Activated CD8-positive, alpha-beta memory T cell treated with anti-CD3 and anti-CD28 coated beads for 4 hours (primary cell): ENCODE results near the gene TTC19.
A peak's percentile ranks its signal among the peaks of the same experiment; 100 is the strongest.
"Not testable (repeated sequence)": the region's sequence is repeated elsewhere in the genome, so short reads cannot be mapped to it uniquely, and the experiment has no call there.

Experiments
- DNase-seq, 2 donors: peaks; one replicate each; pipeline ENCODE4 v3.0.0-alpha.2; 2020; ENCODE audit warnings: low read depth in 2 of 2

Gene TTC19

DNA sequence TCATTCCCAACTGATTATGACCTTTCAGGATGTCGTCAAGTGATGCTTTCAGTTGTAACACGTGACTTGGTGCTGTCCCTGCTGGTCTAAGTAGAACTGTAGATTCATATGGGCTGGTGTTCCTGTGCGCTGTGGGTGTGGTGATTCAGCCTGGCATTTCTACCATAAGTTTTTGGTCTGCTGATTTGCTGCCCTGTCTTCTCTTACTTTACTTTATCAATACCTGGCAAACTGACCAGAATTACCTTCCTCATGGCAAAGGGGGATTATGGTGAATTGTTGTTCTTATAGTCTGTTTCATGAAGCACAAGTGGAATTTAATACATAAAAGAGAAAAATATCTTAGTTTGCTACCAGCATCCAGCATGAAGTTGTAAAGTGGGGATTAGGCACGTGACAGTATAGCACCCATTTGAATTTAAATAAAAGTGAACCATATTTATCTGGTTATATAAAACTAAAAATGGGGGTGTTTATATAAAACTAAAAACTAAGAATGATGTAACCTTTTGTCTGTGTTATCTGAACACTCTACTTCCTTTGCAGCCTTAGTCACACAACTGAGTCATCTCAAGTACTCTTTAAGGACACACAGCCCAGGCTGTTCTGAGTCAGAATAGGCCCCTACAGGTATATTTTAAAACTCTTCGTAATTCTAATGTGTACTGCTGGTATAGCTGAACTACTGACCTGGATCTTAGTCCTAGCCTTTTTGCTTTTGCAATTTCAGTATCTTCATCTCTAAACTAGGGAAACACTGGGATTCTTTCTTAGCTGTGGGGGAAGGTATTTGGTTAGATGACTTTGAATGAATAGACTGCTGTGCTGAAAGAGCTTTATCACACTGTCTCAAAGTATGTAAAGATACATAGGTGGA lies 28.3 kb downstream of the TTC19 start:
- peak; percentile 19 to 33 for DNase-seq

DNA sequence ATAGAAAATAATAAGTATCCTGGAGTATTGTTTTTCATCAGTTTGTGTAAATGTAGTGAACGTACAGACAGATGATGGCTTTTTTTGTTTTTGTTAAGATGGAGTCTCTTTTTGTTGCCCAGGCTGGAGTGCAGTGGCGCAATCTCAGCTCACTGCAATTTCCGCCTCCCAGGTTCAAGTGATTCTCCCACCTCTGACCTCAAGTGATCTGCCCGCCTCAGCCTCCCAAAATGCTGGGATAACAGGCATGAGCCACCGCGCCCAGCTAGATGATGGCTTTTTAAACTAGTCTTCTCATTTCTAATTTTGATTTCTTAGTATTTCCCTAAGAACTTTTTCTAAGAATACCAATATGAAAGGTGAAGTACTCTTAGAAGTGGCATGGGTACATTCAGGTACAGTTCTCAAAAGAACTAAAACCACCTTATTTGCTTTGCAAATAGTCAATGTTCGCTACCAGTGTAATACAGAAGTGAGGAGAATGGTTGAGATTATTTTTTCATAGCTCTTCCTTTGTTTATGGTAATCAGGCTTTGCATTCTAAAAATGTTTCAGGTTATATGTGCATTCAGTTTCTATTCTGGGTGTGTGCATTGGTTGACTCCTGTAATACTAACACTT lies 34.2 kb downstream of the TTC19 start:
- no peak for DNase-seq

DNA sequence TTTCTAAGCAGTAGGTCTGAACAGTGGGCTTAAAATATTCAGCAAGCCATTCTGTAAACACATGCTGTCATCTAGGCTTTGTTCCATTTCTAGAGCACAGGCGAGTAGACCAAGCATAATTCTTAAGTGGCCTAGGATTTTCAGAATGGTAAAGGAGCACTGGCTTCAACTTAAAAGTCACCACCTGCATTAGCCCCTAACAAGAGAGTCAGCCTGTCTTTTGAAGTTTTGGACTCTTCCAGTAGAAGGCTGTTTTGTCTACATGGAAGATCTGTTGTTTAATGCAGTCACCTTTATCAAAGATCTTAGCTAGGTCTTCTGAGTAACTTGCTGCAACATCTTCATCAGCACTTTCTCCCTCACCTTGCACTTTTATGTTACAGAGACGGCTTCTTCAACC lies 36.6 kb downstream of the TTC19 start:
- no peak for DNase-seq

DNA sequence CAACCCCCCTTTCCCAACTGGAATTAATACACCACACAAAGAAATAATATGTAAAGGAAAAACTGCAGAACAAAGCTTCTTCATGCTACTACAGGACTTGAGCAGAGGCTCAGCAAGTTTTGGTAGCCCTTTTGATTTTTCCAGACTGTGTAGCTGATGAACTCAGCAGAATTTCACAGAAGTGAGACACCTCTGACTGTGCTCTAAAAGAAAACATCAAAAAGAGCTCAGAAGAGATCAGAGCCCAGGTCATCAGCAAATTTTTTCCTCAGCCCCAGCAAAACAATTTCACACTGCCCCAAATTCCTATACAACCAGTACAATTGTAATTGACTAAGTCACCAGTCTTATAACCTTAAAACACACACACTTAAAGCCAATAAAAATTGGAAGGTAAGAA lies 38.0 kb downstream of the TTC19 start:
- no peak for DNase-seq

DNA sequence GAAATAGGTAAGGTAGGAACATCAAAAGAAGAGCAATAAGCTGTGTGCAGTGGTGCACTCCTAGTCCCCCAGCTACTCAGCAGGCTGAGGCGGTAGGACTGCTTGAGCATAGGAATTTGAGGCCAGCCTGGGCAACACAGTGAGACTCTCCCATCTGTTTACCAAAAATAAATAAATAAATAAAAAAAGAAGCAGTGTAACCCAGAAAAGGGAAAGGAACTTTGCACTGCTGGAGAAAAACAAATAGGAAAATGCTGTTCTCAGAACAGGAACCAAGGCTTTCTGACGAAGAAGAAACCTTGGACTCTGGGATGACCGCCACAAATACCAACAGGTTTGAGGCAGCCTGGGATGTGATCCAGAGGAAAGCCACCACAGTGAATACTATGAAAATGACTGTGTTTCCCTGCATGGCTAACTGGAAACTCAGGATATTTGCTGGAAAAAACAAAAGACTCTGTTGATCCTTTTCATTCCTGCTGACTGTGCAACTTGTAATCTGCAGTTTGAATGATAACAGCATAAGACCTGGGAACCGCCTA lies 41.2 kb downstream of the TTC19 start:
- no peak for DNase-seq

DNA sequence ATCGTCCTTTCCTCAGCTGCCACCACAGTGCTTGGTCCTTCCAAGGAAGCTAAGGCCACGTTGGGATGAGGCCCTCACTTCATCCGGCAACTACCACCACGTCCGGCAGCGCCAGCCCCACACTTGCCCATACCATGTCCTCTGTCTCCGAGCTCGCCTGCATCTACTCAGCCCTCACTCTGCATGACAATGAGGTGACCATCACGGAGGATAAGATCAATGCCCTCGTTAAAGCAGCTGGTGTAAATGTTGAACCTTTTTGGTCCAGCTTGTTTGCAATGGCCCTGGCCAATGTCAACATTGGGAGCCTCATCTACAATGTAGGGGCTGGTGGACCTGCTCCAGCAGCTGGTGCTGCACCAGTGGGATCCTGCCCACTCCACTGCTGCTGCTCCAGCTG lies 44.9 kb downstream of the TTC19 start:
- no peak for DNase-seq

DNA sequence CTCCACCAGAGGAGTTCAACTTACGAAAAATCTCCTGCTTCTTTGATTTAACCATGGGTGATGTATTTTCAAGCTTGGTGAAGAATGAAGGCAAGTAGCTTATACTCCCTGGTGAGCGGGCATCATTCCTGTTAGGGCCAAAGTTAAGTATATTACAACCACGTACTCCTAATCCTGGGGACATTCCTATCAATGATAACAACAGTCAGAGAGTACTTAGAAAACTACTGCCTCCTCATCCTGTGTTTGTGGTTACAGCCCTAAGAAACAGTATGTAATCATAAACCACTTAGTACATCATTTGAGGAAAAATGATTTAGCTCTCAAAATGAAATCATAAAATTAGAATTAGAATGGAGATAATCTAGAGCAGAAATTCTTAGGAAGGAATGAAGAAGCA lies 47.3 kb downstream of the TTC19 start:
- no peak for DNase-seq

DNA sequence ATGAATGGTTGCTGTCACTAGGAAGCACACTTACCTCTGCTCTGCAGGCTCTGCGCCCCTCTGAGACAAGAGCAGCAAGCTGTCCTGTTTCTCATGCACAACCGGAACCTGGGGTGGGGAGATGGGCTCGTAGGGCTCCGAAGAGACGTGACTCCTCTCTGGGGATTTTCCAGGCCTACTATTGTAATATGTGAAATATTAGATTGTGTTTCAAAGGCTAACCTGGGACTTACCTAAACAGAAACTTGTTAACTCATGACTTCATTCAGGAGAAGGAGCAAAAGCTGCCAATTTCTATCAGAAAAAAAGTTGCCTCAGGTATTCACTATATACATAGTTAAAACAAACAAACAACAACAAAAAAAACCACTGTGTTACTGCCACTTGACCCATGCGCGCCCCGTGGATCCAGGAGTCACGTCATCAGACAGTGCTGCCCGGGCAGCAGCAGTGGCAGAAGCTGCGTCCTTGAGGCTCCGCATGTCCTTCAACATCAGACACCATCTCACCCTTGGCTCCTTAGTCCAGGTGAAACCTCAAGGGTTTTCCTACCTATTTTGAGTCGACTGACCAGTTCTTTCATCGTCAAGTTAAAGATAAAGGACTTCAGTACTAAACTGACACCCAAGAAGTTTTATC lies 49.3 kb downstream of the TTC19 start:
- DNase-seq: no peak

DNA sequence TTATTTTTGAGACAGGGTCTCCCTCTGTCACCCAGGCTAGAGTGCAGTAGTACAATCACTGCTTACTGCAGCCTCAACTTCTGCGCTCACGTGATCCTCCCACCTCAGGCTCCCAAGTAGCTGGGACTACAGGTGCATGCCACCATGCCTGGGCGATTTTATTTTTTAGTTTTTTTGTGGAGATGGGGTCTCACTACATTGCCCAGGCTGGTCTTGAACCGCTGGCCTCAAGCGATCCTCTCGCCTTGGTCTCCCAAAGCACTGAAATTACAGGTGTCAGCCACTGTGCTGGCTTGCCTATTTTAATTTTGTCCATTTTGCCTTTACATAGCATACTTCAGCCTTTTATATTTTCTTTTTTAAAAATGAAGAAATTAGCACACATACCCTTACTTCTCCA lies 51.2 kb downstream of the TTC19 start:
- DNase-seq: no peak

DNA sequence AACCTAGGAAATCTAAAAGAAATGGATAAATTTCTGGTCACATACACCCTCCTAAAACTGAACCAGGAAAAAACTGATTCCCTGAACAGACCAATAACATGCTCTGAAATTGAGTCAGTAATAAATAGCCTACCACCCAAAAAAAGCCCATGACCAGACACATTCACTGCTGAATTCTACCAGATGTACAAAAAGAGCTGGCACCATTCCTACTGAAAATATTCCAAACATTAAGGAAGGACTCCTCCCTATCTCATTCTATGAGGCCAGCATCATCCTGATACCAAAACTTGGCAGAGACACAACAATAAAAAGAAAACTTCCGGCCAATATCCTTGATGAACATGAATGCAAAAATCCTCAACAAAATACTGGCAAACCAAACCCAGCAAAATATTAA lies 52.9 kb downstream of the TTC19 start:
- no peak for DNase-seq

DNA sequence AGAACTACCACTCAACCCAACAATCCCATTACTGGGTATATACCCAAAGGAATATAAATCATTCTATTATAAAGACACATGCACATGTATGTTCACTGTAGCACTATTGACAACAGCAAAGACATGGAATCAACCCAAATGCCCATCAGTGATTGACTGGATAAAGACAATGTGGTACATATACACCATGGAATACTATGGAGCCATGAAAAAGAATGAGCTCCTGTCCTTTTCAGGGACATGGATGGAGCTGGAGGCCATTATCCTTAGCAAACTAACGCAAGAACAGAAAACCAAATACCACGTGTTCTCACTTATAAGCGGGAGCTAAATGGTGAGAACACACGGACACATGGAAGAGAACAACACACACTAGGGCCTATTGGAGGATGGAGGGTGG lies 55.5 kb downstream of the TTC19 start:
- DNase-seq: not testable (repeated sequence)

DNA sequence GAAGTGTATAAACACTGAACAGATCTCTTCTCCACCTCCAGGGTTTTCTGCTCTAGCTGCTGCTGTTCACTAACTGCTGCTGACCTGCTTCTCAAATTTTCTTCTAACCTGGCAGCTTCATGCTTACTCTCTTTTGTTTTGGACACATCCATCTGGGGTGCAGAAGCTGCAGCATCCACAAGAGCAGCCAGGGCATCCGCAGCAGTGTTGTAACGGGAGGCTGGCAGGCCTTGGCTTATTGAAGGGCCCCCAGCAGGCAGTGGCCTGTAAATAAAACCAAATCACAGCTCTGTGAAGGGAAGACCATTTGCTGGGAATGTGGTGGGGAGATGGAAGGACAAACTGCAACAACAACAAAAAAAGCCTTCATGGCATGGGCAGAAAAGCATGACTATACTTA lies 62.0 kb downstream of the TTC19 start:
- no peak for DNase-seq

DNA sequence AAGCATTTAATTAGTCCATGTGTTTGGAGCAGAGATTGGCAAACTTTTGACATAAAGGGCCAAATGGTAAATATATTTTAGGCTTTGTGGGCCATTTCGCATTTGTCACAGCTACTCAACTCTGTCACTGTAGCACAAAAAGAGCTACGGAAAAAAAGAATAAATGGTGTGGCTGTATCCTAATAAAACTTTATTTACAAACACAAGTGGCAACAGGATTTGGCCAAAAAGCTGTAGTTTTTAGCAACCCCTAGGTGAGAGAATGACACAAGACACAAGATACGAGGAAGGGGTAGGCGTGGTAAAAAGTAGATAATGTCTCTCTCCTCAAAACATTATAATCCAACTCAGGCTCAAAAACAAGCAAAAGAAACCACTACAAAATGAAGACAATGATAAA lies 66.5 kb downstream of the TTC19 start:
- no peak for DNase-seq

DNA sequence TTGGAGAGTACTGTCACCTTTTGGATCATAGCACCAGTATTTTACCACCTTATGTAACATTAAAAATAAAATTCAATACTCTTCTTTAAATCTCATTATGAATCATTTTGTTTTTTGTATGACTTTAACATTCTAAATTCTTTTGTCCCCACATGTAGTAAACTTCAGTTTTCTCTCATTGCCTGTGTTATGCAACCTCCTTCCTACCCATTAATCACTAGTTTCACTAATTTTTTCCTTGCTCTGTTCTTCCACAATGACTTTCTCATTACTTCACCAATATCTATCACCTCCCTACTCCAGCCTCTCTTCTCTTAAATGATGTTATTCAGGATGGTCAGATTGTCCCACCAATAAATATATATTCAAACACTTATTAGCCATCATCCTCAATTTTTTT lies 68.7 kb downstream of the TTC19 start:
- DNase-seq: no peak

DNA sequence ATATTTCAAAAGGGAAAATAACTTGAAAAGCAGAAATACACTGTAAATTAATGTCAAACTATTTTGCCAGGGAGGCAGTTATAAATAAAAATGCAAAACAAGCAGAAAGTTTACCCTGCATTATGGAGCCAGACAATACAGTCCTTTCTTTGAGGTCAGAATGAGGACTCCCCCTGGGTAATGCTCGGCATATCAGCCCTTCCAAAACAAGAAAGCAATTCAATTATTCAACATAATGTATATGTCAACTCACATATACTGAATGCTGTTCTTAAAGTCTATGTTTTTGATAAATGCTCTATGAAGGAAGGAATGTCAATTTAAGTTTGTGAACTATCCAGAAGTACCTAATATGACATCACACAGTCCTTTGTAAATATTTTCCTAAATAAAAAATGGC lies 72.4 kb downstream of the TTC19 start:
- no peak for DNase-seq

DNA sequence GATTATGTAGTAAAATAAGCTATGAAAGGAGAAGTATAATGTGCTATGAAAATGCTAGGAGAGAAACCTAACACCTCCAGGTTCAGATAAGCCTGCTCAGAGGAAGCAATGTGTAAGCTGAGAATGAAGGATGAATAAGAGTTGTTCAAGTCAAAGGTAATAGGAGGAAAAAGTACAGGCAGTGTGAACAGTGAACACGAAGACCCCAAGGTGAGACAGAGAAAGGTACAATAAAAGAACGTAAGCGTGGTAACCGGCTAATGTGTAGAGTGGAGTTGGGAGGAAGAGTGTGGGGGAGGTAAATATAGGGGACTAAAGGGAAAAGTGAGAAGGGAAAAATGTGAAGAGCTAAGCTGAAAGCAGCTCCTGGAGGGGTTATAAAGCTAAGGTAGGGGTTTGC lies 74.2 kb downstream of the TTC19 start:
- DNase-seq: no peak

DNA sequence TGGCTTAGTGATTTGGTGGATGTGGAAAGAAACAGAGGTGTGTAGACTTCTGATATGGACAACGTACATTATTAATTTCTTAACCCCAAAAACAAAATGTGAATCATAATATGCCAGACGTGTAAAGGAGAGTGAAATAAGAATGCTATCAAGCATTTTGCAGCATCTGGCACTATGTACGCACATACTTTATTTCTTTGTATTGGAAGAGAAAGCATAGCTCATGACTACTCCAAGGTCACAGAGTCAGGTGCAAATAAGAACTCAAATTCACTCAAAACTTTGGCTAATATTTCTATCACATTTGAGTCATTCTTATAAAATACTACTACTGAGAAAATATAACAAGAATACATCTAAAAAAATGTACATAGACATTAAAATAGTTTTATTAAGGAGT lies 74.8 kb downstream of the TTC19 start:
- DNase-seq: no peak

DNA sequence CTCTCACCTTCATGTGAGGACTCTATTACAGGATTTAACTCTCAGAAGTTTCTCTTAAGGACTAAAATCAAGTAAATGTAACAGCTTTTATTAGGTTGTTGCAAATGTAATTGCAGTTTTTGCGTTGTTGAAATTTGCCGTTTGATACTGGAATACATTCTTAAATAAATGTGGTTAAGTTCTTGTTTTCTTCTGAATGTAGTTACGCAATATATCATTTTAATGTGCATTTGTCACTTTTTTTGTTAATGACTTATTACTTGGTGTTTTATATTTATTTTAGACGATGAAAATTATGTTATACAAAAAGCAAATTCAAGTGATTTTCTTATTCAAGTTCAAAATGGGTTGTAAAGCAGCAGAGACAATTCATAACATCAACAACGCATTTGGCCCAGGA lies 76.3 kb downstream of the TTC19 start:
- DNase-seq: no peak
